IPS DF 19.7 (cell line): Measurements from ENCODE around the gene ZC3HAV1L.
"Not testable (repeated sequence)": the region's sequence is repeated elsewhere in the genome, so short reads cannot be mapped to it uniquely, and the experiment has no call there.

Experiments
- DNase-seq: peaks from one replicate; pipeline ENCODE4 v3.0.0-alpha.2; 2013; ENCODE audit warnings: low read depth, low spot score

ZC3HAV1L gene

GRCh38 chr7:139035586-139036353 lies at the start of gene ZC3HAV1L:
Gene ZC3HAV1L, minus strand, starts transcription at chr7:139036042. Its CDS starts 25 bp downstream, at chr7:139036017.
- DNase-seq = no peak

- DNase-seq = no peak
These were observed 48.9 kb upstream of the ZC3HAV1L start for GRCh38 chr7:139084709-139085108.

- DNase-seq = no peak
These were observed 45.7 kb upstream of the ZC3HAV1L start for GRCh38 chr7:139081584-139081983.

GRCh38 chr7:139080905-139081304 lies 45.1 kb upstream of the ZC3HAV1L start:
- no peak for DNase-seq

- no peak for DNase-seq
These were observed 44.0 kb upstream of the ZC3HAV1L start for GRCh38 chr7:139079861-139080260.

GRCh38 chr7:139078911-139079310 lies 43.1 kb upstream of the ZC3HAV1L start:
- no peak for DNase-seq

- no peak for DNase-seq
These were observed 42.6 kb upstream of the ZC3HAV1L start for GRCh38 chr7:139078399-139078798.

GRCh38 chr7:139077706-139078105 lies 41.9 kb upstream of the ZC3HAV1L start:
- DNase-seq = not testable (repeated sequence)

- DNase-seq = no peak
These were observed 40.2 kb upstream of the ZC3HAV1L start for GRCh38 chr7:139075871-139076686.

GRCh38 chr7:139075031-139075652 lies 39.3 kb upstream of the ZC3HAV1L start:
- DNase-seq = peak; percentile 28

GRCh38 chr7:139072796-139073195 lies 37.0 kb upstream of the ZC3HAV1L start:
- no peak for DNase-seq

- no peak for DNase-seq
These were observed 35.8 kb upstream of the ZC3HAV1L start for GRCh38 chr7:139071680-139072079.

GRCh38 chr7:139068544-139069399 lies 32.9 kb upstream of the ZC3HAV1L start:
- DNase-seq = no peak

- DNase-seq = no peak
These were observed 30.5 kb upstream of the ZC3HAV1L start for GRCh38 chr7:139066315-139066714.

GRCh38 chr7:139065323-139065722 lies 29.5 kb upstream of the ZC3HAV1L start:
- no peak for DNase-seq

- DNase-seq = no peak
These were observed 25.6 kb upstream of the ZC3HAV1L start for GRCh38 chr7:139061416-139061815.

GRCh38 chr7:139060695-139061237 lies 24.9 kb upstream of the ZC3HAV1L start:
- DNase-seq = no peak

- DNase-seq = no peak
These were observed 24.1 kb upstream of the ZC3HAV1L start for GRCh38 chr7:139059905-139060304.

- no peak for DNase-seq
These were observed 23.1 kb upstream of the ZC3HAV1L start for GRCh38 chr7:139058943-139059342.

- no peak for DNase-seq
These were observed 19.8 kb upstream of the ZC3HAV1L start for GRCh38 chr7:139055674-139056073.

GRCh38 chr7:139054656-139055055 lies 18.8 kb upstream of the ZC3HAV1L start:
- DNase-seq = not testable (repeated sequence)
